ENCODE results near the gene CHST13. TPM values are rescaled to one million over a fixed set of nuclear protein-coding genes. Genes with fewer than 3 reads are reported as not detected.

CHST13 gene
- total and polyA plus RNA-seq, 2 of the 4 experiments (the other 2 are of a cell fraction): not detected

- Histone ChIP-seq H2AK9ac (replicated peaks; ENCODE audit: low read depth, low read length, poor library complexity) (no peak overlapping the region), H4K5ac (ENCODE audit: low read depth, low read length) (no peak overlapping the region), H2BK20ac (ENCODE audit: low read depth, low read length) (no peak overlapping the region), H3K36me3 (ENCODE audit: control insufficient read depth, insufficient read depth, low read length) (no peaks in the 10 kb centered on the region), H4K91ac (ENCODE audit: insufficient read depth, low read depth, low read length) (no peak overlapping the region), H3K9ac (ENCODE audit: low read depth, low read length) (no peak overlapping the region), H3K4ac (ENCODE audit: low read depth, low read length) (no peak overlapping the region), H3K27me3 (ENCODE audit: control insufficient read depth, insufficient read depth, low read length) (peaks cover 22% of the 10 kb centered on the region; the same call in 1 of the 2 replicates), H3K9me1 (ENCODE audit: insufficient read depth, low read length) (no peaks in the 10 kb centered on the region), H4K20me1 (ENCODE audit: insufficient read depth, low read length) (no peaks in the 10 kb centered on the region), H3K9me3 (ENCODE audit: control insufficient read depth, insufficient read depth, low read length) (no peaks in the 10 kb centered on the region), H3K14ac (replicated peaks; ENCODE audit: low read depth, low read length) (no peak overlapping the region), H2BK5ac (ENCODE audit: low read depth, low read length, poor library complexity, severe bottlenecking) (no peak overlapping the region), H3K4me3 (ENCODE audit: insufficient read depth, low read depth, low read length) (no peak overlapping the region), H3K56ac (ENCODE audit: extremely low read depth, insufficient read depth, low read length) (no peak overlapping the region), H3K23ac (ENCODE audit: low read depth, low read length) (no peak overlapping the region), H2AFZ (replicated peaks; ENCODE audit: low read length, poor library complexity) (no peak overlapping the region), H2BK15ac (ENCODE audit: low read depth, low read length) (no peak overlapping the region), H3K79me1 (ENCODE audit: low read depth in 1 of 2, low read length in 2 of 2) (no peaks in the 10 kb centered on the region), H2AK5ac (ENCODE audit: low read depth, low read length) (no peak overlapping the region), H3K18ac (ENCODE audit: low read depth, low read length) (no peak overlapping the region), H4K8ac (ENCODE audit: low read depth in 2 of 2, low read length in 2 of 2) (no peak overlapping the region), H3K4me2 (ENCODE audit: low read depth, low read length) (no peak overlapping the region), H3K4me1 (ENCODE audit: control insufficient read depth, insufficient read depth, low read length) (no peaks in the 10 kb centered on the region), H3K27ac (ENCODE audit: insufficient read depth, low read length) (no peak overlapping the region), H2BK120ac (ENCODE audit: low read depth, low read length) (no peak overlapping the region)
- in situ Hi-C loops (cut with MboI; ENCODE audit: low sequenced_read_pairs): no loop called here
- 96% methylated on average over 5 of the region's 9 CpGs; no CpG with 5 or more reads in 1 of the 2 experiments for WGBS, 2 experiments (ENCODE audit: extremely low coverage in 2 of 2, insufficient read length in 1 of 2)
- ATAC-seq (ENCODE audit: low read depth) (no peak), DNase-seq (no peak)
- dilution Hi-C loops (cut with HindIII; ENCODE audit: low sequenced_read_pairs, unreplicated experiment): no loop called here
- CTCF ChIA-PET: no interaction called here
- intact Hi-C loops (cut with micrococcal nuclease): no loop called here
- TF ChIP-seq FOS (IDR thresholded peaks at IDR 0.05; ENCODE audit: low read depth, low read length) (no peak), RFX5 (IDR thresholded peaks at IDR 0.05; ENCODE audit: low read depth, low read length) (no peak), NFE2L2 (IDR thresholded peaks at IDR 0.05; ENCODE audit: low read depth, low read length) (no peak), CHD1 (IDR thresholded peaks at IDR 0.05; ENCODE audit: low read depth, low read length) (no peak), RCOR1 (IDR thresholded peaks at IDR 0.05; ENCODE audit: insufficient replicate concordance, low read length) (no peak), MAFK (IDR thresholded peaks at IDR 0.05; ENCODE audit: low read depth, low read length) (no peak), CTCF (conservative IDR thresholded peaks at IDR 0.05; ENCODE audit: low read depth, low read length) (no peak), BHLHE40 (IDR thresholded peaks at IDR 0.05; ENCODE audit: low read depth, low read length) (no peak), CEBPB (IDR thresholded peaks at IDR 0.05; ENCODE audit: low read depth, low read length) (no peak), MXI1 (IDR thresholded peaks at IDR 0.05; ENCODE audit: borderline replicate concordance, low read depth, low read length) (no peak), MAZ (IDR thresholded peaks at IDR 0.05; ENCODE audit: borderline replicate concordance, low read depth, low read length) (no peak), RAD21 (IDR thresholded peaks at IDR 0.05; ENCODE audit: low read length) (no peak), SMC3 (IDR thresholded peaks at IDR 0.05; ENCODE audit: low read depth, low read length) (no peak), USF2 (IDR thresholded peaks at IDR 0.05; ENCODE audit: low read depth, low read length) (no peak), POLR2A (IDR thresholded peaks at IDR 0.05; ENCODE audit: low read depth, low read length) (no peak), ELK1 (IDR thresholded peaks at IDR 0.05; ENCODE audit: borderline replicate concordance, low read depth, low read length) (no peak)
- POLR2A ChIA-PET (ENCODE audit: unreplicated experiment): no interaction called here
- BruUV-seq (replicated peaks): no TSS peak
Measured at GRCh38 chr3:126507886-126508285, 16.1 kb upstream of the CHST13 start.
